ENCODE data around the gene PTAFR. TPM values are rescaled to one million over a fixed set of nuclear protein-coding genes. Genes with fewer than 3 reads are reported as not detected.

PTAFR gene
- total RNA-seq, 2 experiments from 2014 or later: 0.47 to 0.53 TPM

- Mint-ChIP-seq H3K9me3 (no peaks in the 10 kb centered on the region), H3K27ac (no peak overlapping the region), H3K4me3 (no peak overlapping the region), H3K36me3 (ENCODE audit: low read depth) (no peaks in the 10 kb centered on the region), H3K27me3 (no peaks in the 10 kb centered on the region), H3K4me1 (ENCODE audit: low read depth) (peaks cover 6% of the 10 kb centered on the region)
- intact Hi-C loops (cut with DNase I, micrococcal nuclease): loop anchor here in 1 of 2 experiments (5.0 to 10.0 kb wide), 2 partner anchors 46 to 184 kb away; no protein-coding TSS in a partner anchor
- no peaks in the 10 kb centered on the region for H3K9me3 ChIP-seq (ENCODE audit: control insufficient read depth in 1 of 2, insufficient read depth in 1 of 2, low read length in 2 of 2)
- DNase-seq (peak in 3 of 14 experiments; percentile 26 to 60 (median 44)), ATAC-seq (ENCODE audit: poor library complexity) (no peak)
- H3K4me3 ChIP-seq (ENCODE audit: low read length): no peak overlapping the region
- peaks cover 12% of the 10 kb centered on the region for H3K4me1 ChIP-seq (ENCODE audit: insufficient read depth, low read length)
- no peaks in the 10 kb centered on the region for H3K27me3 ChIP-seq (ENCODE audit: control insufficient read depth in 1 of 2, insufficient read depth in 2 of 2, low read length in 2 of 2)
- TF ChIP-seq CTCF (IDR thresholded peaks at IDR 0.05): no peak
- H3K36me3 ChIP-seq (ENCODE audit: insufficient read depth, low read length): no peaks in the 10 kb centered on the region
- H3K27ac ChIP-seq (ENCODE audit: low read depth in 1 of 2, low read length in 2 of 2): peak overlapping the region in 1 of 2 donors; percentile 40
- ChIA-PET CTCF (no interaction called here), POLR2A (no interaction called here)
Measured at GRCh38 chr1:28111157-28111556, 65.3 kb downstream of the PTAFR start.

- Histone ChIP-seq H3K27ac (ENCODE audit: low read depth in 1 of 2, low read length in 2 of 2) (peak overlapping the region in 1 of 2 donors; percentile 40), H3K9me3 (ENCODE audit: control insufficient read depth in 1 of 2, insufficient read depth in 1 of 2, low read length in 2 of 2) (no peaks in the 10 kb centered on the region), H3K4me3 (ENCODE audit: low read length) (no peak overlapping the region), H3K36me3 (ENCODE audit: insufficient read depth, low read length) (no peaks in the 10 kb centered on the region), H3K27me3 (ENCODE audit: control insufficient read depth in 1 of 2, insufficient read depth in 2 of 2, low read length in 2 of 2) (no peaks in the 10 kb centered on the region), H3K4me1 (ENCODE audit: insufficient read depth, low read length) (peaks cover 10% of the 10 kb centered on the region)
- no peak overlapping the region for H3K27ac Mint-ChIP-seq
- TF ChIP-seq CTCF (IDR thresholded peaks at IDR 0.05): no peak
- H3K36me3 Mint-ChIP-seq (ENCODE audit: low read depth): no peaks in the 10 kb centered on the region
- H3K4me3 Mint-ChIP-seq: no peak overlapping the region
- no peaks in the 10 kb centered on the region for H3K27me3 Mint-ChIP-seq
- no peaks in the 10 kb centered on the region for H3K9me3 Mint-ChIP-seq
- intact Hi-C loops (cut with DNase I, micrococcal nuclease): loop anchor here in 1 of 2 experiments (5.0 to 10.0 kb wide), 2 partner anchors 47 to 184 kb away; no protein-coding TSS in a partner anchor
- peaks cover 6% of the 10 kb centered on the region for H3K4me1 Mint-ChIP-seq (ENCODE audit: low read depth)
- ChIA-PET CTCF (no interaction called here), POLR2A (no interaction called here)
- DNase-seq: peak in 2 of 14 experiments; percentile 37 to 42
- no peak for ATAC-seq (ENCODE audit: poor library complexity)
Measured at GRCh38 chr1:28110555-28110954, 65.9 kb downstream of the PTAFR start.

GRCh38 chr1:28109639-28110038, 66.9 kb downstream of the PTAFR start:
- CTCF ChIA-PET: no interaction called here
- H3K9me3 ChIP-seq (ENCODE audit: control insufficient read depth in 1 of 2, insufficient read depth in 1 of 2, low read length in 2 of 2): no peaks in the 10 kb centered on the region
- TF ChIP-seq CTCF (IDR thresholded peaks at IDR 0.05): no peak
- no peak overlapping the region for H3K27ac ChIP-seq (ENCODE audit: low read depth in 1 of 2, low read length in 2 of 2)
- peaks cover 3% of the 10 kb centered on the region for H3K4me1 ChIP-seq (ENCODE audit: insufficient read depth, low read length)
- Mint-ChIP-seq H3K9me3 (no peaks in the 10 kb centered on the region), H3K36me3 (ENCODE audit: low read depth) (no peaks in the 10 kb centered on the region), H3K4me3 (no peak overlapping the region), H3K27me3 (no peaks in the 10 kb centered on the region), H3K27ac (no peak overlapping the region), H3K4me1 (ENCODE audit: low read depth) (no peaks in the 10 kb centered on the region)
- intact Hi-C loops (cut with DNase I, micrococcal nuclease): loop anchor here in 1 of 2 experiments (5.0 to 10.0 kb wide), 3 partner anchors 48 to 185 kb away; no protein-coding TSS in a partner anchor
- no peaks in the 10 kb centered on the region for H3K36me3 ChIP-seq (ENCODE audit: insufficient read depth, low read length)
- no peaks in the 10 kb centered on the region for H3K27me3 ChIP-seq (ENCODE audit: control insufficient read depth in 1 of 2, insufficient read depth in 2 of 2, low read length in 2 of 2)
- H3K4me3 ChIP-seq (ENCODE audit: low read length): no peak overlapping the region
- DNase-seq (no peak), ATAC-seq (ENCODE audit: poor library complexity) (no peak)
- POLR2A ChIA-PET: no interaction called here

Measured in CD4-positive, alpha-beta T cell (primary cell).